Activated CD4-positive, alpha-beta T cell treated with anti-CD3 and anti-CD28 coated beads, Interleukin-2, amount 10 ng/mL, durations not matched to agents 7 days and 5 days (primary cell): ENCODE results near the gene CABP1. TPM values are rescaled to one million over a fixed set of nuclear protein-coding genes. Genes with fewer than 3 reads are reported as not detected.
"Not testable (repeated sequence)": the region's sequence is repeated elsewhere in the genome, so short reads cannot be mapped to it uniquely, and the experiment has no call there.

Source experiments
- CTCF ChIA-PET: fragments of 350-600 bp; sonication (Branson Sonifier 250); formaldehyde crosslinking; loops from one replicate; lab custom pipeline; 2021; ENCODE audit warnings: antibody characterized with exemption; lab: Charles Lee
- POLR2A ChIA-PET: fragments of 350-600 bp; sonication (Branson Sonifier 250); formaldehyde crosslinking; loops from one replicate; lab custom pipeline; 2021; ENCODE audit warnings: antibody characterized with exemption; lab: Charles Lee
- DNase-seq: peaks from one replicate; pipeline ENCODE4 v3.0.0-alpha.2; 2020
- H3K27ac Mint-ChIP-seq: one replicate; pipeline ENCODE4 v1.8.0; 2021; ENCODE audit warnings: mild to moderate bottlenecking, moderate library complexity, mixed read lengths
- H3K27me3 Mint-ChIP-seq: one replicate; pipeline ENCODE4 v1.8.0; 2021; ENCODE audit warnings: mixed read lengths
- H3K36me3 Mint-ChIP-seq: one replicate; pipeline ENCODE4 v1.8.0; 2021; ENCODE audit warnings: low read depth, mixed read lengths
- H3K4me1 Mint-ChIP-seq: one replicate; pipeline ENCODE4 v1.8.0; 2021; ENCODE audit warnings: mixed read lengths
- H3K4me3 Mint-ChIP-seq: one replicate; pipeline ENCODE4 v1.8.0; 2021; ENCODE audit warnings: mild to moderate bottlenecking, moderate library complexity, mixed read lengths
- H3K9me3 Mint-ChIP-seq: one replicate; pipeline ENCODE4 v1.8.0; 2021; ENCODE audit warnings: mixed read lengths
- total RNA-seq, 2 experiments: library from RNA; stranded (reverse); gene quantifications; one replicate each; pipeline ENCODE4 v1.2.3, GENCODE V29; 2021

The CABP1 gene
- total RNA-seq, 2 experiments from 2014 or later = 0.10 to 0.29 TPM

DNA sequence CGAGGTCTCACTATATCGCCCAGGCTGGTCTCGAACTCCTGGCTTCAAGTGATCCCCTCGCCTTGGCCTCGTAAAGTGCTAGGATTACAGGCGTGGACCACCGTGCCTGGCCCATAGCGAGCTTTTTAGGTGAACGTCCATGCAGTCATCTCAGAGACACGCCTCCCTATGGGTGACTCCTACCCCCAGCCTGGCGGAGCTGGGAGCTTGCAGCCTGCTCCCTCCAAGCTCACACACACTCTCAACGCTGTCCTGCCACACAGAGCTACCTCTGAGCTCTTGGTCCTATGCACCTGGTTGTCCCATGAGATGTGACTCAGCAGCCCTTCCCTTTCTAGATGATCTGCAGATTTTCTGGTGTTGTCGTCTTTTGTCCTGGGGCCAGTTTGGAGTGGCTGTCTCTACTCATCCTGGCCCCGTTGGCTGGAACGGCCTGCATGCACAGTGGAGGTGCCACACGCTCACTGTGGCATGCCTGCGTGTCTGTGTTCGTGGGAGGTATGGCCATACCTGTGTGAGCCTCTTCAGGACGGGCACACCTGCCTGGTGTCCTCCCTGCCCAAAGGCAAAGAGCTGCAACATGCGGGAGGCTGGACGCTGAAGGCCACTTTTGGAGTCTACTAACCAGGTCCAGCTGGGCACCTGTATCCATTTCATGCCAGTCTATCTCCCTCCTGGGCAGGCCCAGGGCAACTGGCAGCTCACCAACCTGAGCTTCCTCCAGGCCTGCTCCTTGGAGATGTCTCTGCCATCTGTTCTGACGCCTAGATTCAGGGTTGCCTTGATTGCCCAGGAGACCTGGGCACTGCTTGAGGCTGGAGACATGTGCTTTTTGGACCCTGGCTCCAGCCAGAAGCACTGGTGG lies 18.1 kb downstream of the CABP1 start:
- ChIA-PET POLR2A (interaction anchor here (0.6 kb wide), 1 partner anchor 27 kb away, joined by 4 read pairs; no protein-coding TSS in a partner anchor), CTCF (interaction anchor here (1.0 to 4.8 kb wide), 5 partner anchors 9 to 59 kb away, joined by 3 to 39 read pairs (median 5); no protein-coding TSS in a partner anchor)
- H3K4me3 Mint-ChIP-seq = no peak overlapping the region
- no peaks in the 10 kb centered on the region for H3K9me3 Mint-ChIP-seq
- H3K4me1 Mint-ChIP-seq = no peaks in the 10 kb centered on the region
- H3K36me3 Mint-ChIP-seq = no peaks in the 10 kb centered on the region
- no peak overlapping the region for H3K27ac Mint-ChIP-seq
- DNase-seq = no peak
- no peaks in the 10 kb centered on the region for H3K27me3 Mint-ChIP-seq

DNA sequence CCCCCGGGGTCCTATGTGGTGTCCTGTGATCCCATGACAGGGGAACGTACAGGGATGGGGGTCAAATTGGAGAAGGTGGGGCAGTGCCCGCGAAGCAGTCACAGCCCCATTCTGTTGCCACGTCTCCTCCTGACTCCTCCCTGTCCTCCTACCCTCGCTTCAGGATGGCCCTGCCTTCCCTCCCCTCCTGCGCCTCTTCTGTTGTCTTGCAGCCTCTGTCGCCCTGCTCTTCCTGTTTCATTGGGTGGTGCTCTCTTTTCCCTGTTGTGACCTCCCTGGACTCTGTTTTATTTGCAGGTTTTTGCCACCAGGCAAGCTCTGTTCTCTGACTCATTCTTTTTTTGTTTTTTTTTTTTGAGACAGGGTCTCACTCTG lies 18.7 kb downstream of the CABP1 start:
- no peak for DNase-seq
- Mint-ChIP-seq H3K36me3 (no peaks in the 10 kb centered on the region), H3K4me3 (no peak overlapping the region), H3K9me3 (no peaks in the 10 kb centered on the region), H3K27ac (no peak overlapping the region), H3K4me1 (no peaks in the 10 kb centered on the region), H3K27me3 (no peaks in the 10 kb centered on the region)
- ChIA-PET POLR2A (no interaction called here), CTCF (interaction anchor here (1.0 to 4.8 kb wide), 3 partner anchors 11 to 58 kb away, joined by 3 to 39 read pairs (median 5); no protein-coding TSS in a partner anchor)

DNA sequence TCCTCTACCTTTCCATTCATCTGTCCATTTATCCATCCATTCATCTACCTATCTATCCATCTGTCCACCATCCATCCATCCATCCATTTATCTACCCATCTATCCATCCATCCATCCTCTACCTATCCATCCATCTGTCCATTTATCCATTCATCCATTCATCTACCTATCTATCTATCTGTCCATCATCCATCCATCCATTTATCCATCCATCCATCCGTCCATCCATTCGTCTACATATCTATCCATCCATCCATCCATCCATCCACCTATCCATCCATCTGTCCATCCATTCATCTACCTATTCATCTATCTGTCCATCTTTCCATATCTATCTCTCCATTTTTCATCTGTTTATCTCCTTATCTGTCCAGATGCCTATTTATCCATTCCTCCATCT lies 21.0 kb downstream of the CABP1 start:
- no peaks in the 10 kb centered on the region for H3K27me3 Mint-ChIP-seq
- no peak overlapping the region for H3K27ac Mint-ChIP-seq
- no peaks in the 10 kb centered on the region for H3K4me1 Mint-ChIP-seq
- no peak overlapping the region for H3K4me3 Mint-ChIP-seq
- H3K9me3 Mint-ChIP-seq = no peaks in the 10 kb centered on the region
- DNase-seq = no peak
- ChIA-PET CTCF (interaction anchor here (1.5 to 4.8 kb wide), 2 partner anchors 13 to 186 kb away, joined by 3 to 39 read pairs; no protein-coding TSS in a partner anchor), POLR2A (no interaction called here)
- no peaks in the 10 kb centered on the region for H3K36me3 Mint-ChIP-seq

DNA sequence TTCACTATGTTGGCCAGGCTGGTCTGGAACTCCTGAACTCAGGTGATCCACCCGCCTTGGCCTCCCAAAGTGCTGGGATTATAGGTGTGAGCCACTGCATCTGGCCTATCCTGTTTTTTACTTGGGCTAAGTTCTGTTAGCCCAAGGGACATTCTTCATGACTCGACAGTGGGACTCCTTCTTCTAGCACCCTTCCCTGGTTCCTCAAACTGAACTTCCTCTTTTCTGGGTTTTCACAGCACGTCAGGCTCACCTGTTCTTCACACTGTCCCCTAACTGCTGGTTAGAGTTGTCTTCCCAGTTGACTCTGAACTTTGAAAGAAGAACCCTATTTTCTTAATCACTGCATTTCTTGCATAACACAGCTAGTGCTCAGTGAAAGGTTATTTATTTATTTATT lies 22.5 kb downstream of the CABP1 start:
- H3K9me3 Mint-ChIP-seq = no peaks in the 10 kb centered on the region
- no peak overlapping the region for H3K27ac Mint-ChIP-seq
- H3K27me3 Mint-ChIP-seq = no peaks in the 10 kb centered on the region
- ChIA-PET POLR2A (no interaction called here), CTCF (interaction anchor here (0.6 to 1.4 kb wide), 2 partner anchors 13 to 154 kb away, joined by 4 read pairs; no protein-coding TSS in a partner anchor)
- DNase-seq = no peak
- H3K36me3 Mint-ChIP-seq = no peaks in the 10 kb centered on the region
- H3K4me3 Mint-ChIP-seq = no peak overlapping the region
- H3K4me1 Mint-ChIP-seq = no peaks in the 10 kb centered on the region

DNA sequence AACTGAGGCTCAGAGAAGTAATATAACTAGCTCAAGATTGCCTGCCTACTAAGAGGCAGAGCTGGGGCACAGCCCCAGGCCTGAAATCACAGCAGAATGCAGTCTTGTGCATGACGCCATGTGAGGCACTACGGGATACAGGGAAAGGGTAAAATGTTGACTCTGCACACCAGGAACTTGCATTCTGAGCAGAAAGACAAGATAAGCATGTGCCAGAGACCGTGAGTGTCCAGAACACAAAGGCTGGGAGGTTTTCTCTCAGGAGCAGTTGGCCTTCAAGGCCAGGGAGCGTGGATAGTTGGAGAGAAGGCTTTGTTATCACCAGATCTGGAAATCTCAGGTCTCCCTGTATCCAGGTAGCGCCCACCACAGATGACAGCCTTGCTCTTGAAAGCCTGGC lies 23.3 kb downstream of the CABP1 start:
- H3K27me3 Mint-ChIP-seq = no peaks in the 10 kb centered on the region
- H3K4me3 Mint-ChIP-seq = no peak overlapping the region
- no peak overlapping the region for H3K27ac Mint-ChIP-seq
- ChIA-PET CTCF (interaction anchor here (1.4 kb wide), 1 partner anchor 14 kb away, joined by 4 read pairs; no protein-coding TSS in a partner anchor), POLR2A (no interaction called here)
- DNase-seq = no peak
- no peaks in the 10 kb centered on the region for H3K36me3 Mint-ChIP-seq
- no peaks in the 10 kb centered on the region for H3K4me1 Mint-ChIP-seq
- no peaks in the 10 kb centered on the region for H3K9me3 Mint-ChIP-seq

DNA sequence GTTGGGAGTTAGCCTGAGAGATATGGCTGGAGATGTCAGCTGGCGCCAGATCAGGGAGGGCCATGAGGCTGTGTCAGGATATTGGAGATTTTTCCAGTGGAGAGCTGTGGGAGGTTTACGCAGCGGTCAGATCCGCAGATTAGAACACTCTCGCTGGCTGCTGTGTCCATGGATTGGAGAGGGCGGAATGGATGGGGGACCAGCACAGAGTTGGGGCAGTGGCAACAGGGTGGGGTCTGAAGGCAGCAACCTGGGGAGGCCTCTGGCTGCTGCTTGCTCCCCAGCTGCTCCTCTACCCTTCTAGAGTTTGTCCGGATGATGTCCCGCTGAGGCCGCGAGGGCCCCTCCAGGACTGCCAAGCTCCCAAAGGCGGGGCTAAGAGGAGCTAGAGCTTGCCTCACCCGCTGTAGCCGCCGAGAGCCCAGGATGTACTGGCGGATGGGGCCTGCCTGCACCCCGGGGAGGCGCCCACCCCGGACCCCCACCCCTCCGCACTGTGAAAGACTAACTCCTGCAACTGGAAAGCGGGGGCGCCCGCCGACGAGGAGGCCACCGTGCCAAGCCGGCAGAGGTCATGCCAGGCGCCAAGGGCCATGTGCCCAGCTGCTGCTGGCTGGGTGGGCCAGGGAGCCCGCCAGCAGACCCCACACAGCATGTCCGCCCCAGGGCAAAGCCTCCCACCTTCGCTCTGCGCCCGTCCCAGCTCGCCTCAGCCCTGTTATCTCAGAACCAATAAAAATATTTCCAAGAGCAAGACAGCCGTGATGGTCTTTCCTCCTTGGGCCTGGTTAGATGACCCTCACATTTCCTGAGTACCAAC lies 26.4 kb downstream of the CABP1 start:
- Mint-ChIP-seq H3K36me3 (no peaks in the 10 kb centered on the region), H3K9me3 (no peaks in the 10 kb centered on the region), H3K4me3 (no peak overlapping the region), H3K27ac (no peak overlapping the region), H3K27me3 (peaks cover 3% of the 10 kb centered on the region), H3K4me1 (no peaks in the 10 kb centered on the region)
- DNase-seq = no peak
- ChIA-PET POLR2A (no interaction called here), CTCF (interaction anchor here (0.7 to 2.1 kb wide), 4 partner anchors 9 to 290 kb away, joined by 4 to 5 read pairs (median 5); no protein-coding TSS in a partner anchor)

DNA sequence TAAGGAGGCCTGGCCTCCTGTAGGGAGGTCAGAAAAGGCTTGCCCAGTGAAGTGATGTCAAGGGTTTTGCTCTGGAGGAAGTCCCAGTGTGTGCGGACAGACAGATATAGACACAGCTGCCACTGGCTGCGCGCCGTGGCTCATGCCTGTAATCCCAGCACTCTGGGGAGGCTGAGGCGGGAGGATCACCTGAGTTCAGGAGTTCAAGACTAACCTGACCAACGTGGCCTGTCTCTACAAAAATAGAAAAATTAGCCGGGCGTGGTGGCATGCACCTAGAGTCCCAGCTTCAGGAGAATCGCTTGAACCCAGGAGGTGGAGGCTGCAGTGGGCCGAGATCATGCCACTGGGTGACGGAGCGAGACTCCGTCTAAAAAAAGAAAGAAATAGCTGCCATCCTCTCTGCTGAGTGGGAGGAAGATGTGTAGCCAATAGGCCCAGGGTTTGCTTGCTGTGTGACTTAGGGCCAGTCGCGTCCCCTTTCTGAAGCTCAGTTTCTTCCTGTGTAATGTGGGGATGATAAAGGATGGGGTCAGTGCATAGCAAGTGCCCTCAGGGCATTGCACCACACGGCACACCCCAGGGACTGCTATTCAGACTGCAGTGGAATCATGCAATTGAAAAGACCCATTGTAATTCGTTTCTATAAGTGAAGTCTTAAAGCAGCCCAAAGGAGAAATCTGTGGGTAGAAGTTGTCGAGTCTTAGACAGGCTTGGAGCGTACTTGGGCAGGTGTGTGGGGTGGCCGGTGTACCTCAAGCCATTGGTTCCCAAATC lies 27.9 kb downstream of the CABP1 start:
- no peaks in the 10 kb centered on the region for H3K36me3 Mint-ChIP-seq
- H3K4me3 Mint-ChIP-seq = no peak overlapping the region
- peaks cover 3% of the 10 kb centered on the region for H3K27me3 Mint-ChIP-seq
- CTCF ChIA-PET = interaction anchor here (1.6 to 2.1 kb wide), 3 partner anchors 10 to 19 kb away, joined by 4 to 5 read pairs (median 5); no protein-coding TSS in a partner anchor
- H3K9me3 Mint-ChIP-seq = no peaks in the 10 kb centered on the region
- H3K4me1 Mint-ChIP-seq = no peaks in the 10 kb centered on the region
- no peak overlapping the region for H3K27ac Mint-ChIP-seq
- DNase-seq = no peak
- POLR2A ChIA-PET = no interaction called here

DNA sequence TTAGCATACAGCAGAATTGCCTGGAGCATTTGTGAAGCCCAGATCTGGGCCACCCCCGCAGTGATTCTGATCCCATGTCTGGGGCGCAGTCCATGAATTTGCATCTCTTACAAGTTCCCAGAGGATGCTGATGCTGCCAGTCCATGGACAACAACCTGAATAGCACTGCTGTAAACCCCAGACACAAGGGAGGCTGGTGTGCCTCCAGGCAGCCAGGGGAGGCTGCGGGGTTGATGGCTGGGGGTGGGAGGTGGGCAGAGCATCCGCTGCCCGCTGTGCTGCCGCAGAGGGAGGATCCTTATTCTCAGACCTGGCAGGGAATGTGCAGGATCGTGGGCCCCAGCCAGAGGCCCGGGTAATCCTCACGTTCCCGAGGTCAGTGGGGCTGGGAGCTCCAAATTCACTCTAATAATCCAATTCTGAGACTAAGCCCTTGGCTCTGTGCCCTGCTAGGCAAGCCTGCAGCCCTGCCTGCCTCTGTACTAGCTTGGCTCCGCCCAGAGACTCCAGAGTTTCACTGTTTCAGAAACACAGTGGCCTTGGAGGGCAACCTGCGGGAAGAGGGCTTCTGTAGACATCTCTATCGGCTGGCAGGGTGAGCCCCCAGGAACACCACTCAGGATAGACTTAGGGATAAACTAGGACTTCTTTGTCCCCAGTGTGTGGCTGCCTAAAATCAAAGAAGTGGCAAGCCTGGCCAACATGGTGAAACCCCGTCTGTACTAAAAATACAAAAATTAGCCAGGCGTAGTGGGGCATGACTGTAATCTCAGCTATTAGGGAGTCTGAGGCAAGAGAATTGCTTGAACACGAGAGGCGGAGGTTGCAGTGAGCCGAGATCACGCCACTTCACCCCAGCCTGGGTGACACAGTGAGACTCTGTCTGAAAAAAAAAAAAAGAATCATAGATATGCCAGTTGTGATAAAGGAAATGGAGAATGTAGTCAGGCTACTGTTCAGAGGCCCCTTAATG lies 28.7 kb downstream of the CABP1 start:
- CTCF ChIA-PET = interaction anchor here (1.8 kb wide), 1 partner anchor 11 kb away, joined by 4 read pairs; no protein-coding TSS in a partner anchor
- Mint-ChIP-seq H3K27ac (no peak overlapping the region), H3K9me3 (no peaks in the 10 kb centered on the region), H3K4me1 (no peaks in the 10 kb centered on the region), H3K27me3 (peaks cover 3% of the 10 kb centered on the region), H3K36me3 (no peaks in the 10 kb centered on the region), H3K4me3 (no peak overlapping the region)
- POLR2A ChIA-PET = no interaction called here
- DNase-seq = no peak

DNA sequence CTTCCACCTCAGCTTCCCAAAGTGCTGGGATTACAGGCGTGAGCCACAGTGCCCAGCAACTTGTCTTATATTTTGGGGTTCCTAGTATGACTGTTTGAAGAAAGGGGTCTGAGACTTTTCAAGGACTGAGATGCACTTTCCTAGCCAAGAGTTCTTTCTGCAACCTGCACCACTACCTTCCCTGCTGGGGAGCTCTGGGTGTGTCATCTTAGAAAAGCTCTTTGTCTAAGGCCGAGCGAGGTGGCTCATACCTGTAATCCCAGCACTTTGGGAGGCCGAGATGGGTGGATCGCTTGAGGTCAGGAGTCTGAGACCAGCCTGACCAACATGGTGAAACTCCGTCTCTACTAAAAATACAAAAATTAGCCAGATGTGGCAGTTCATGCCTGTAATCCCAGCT lies 29.8 kb downstream of the CABP1 start:
- DNase-seq, H3K36me3 Mint-ChIP-seq, H3K27ac Mint-ChIP-seq, H3K27me3 Mint-ChIP-seq, H3K4me1 Mint-ChIP-seq, POLR2A ChIA-PET, H3K9me3 Mint-ChIP-seq, H3K4me3 Mint-ChIP-seq: not testable (repeated sequence)
- CTCF ChIA-PET = interaction anchor here (0.5 to 1.8 kb wide), 4 partner anchors 12 to 288 kb away, joined by 3 to 9 read pairs (median 4); no protein-coding TSS in a partner anchor

DNA sequence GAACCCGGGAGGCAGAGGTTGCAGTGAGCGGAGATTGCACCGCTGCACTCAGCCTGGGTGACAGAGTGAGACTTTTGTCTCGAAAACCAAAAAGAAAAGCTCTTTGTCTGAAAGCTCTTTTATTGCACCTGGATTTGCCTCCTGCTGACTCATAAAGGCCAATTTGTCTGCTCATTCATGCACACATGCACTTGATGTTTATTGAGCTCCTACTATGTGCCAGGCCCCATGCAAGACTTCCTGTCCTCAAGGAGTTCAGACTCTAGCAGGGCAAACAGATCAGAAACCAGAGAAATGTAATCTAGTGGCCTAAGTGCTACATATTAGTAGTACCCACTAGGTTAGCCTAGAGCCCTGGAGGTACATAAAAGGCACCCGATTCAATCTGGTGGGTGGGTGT lies 30.2 kb downstream of the CABP1 start:
- ChIA-PET POLR2A (no interaction called here), CTCF (interaction anchor here (0.6 to 1.4 kb wide), 3 partner anchors 22 to 510 kb away, joined by 3 to 9 read pairs (median 4); no protein-coding TSS in a partner anchor)
- Mint-ChIP-seq H3K4me3 (no peak overlapping the region), H3K27ac (no peak overlapping the region), H3K9me3 (no peaks in the 10 kb centered on the region), H3K4me1 (no peaks in the 10 kb centered on the region), H3K36me3 (no peaks in the 10 kb centered on the region), H3K27me3 (peaks cover 8% of the 10 kb centered on the region)
- DNase-seq = no peak

DNA sequence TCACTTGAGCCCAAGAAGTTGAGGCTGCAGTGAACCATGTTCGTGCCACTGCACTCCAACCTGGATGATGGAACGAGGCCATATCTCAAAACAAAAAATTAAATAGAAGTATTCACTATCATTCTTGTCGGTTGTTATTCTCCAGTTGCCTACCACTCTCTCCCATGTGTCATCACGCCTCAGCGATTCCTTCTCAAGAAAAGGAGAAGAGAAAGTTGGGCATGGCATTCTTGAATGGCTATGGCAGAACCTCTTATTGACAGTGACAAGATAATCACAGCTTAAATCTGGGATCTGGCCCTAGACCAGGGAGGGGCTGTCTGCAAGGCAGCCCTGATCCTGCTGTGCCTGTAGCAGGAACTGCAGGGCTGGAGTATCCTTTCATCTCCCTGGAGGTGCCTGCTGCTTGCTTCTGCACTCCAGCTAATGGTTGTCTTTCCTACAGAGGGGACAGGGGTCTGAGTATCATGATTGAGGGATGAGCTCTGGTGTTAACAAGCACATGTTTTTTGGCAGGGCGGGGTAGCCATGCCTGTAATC lies 33.7 kb downstream of the CABP1 start:
- Mint-ChIP-seq H3K9me3 (no peaks in the 10 kb centered on the region), H3K4me1 (peaks cover 15% of the 10 kb centered on the region), H3K4me3 (no peak overlapping the region), H3K36me3 (no peaks in the 10 kb centered on the region), H3K27ac (no peak overlapping the region), H3K27me3 (peaks cover 8% of the 10 kb centered on the region)
- ChIA-PET POLR2A (no interaction called here), CTCF (interaction anchor here (0.6 to 1.6 kb wide), 2 partner anchors 25 to 38 kb away, joined by 3 to 4 read pairs; no protein-coding TSS in a partner anchor)
- no peak for DNase-seq
